ENCODE data around the gene GPX4. TPM values are rescaled to one million over a fixed set of nuclear protein-coding genes. Genes with fewer than 3 reads are reported as not detected.
A peak's percentile ranks its signal among the peaks of the same experiment; 100 is the strongest.

The GPX4 gene
- total RNA-seq, 1 donor from 2014 or later = 345 TPM

DNA sequence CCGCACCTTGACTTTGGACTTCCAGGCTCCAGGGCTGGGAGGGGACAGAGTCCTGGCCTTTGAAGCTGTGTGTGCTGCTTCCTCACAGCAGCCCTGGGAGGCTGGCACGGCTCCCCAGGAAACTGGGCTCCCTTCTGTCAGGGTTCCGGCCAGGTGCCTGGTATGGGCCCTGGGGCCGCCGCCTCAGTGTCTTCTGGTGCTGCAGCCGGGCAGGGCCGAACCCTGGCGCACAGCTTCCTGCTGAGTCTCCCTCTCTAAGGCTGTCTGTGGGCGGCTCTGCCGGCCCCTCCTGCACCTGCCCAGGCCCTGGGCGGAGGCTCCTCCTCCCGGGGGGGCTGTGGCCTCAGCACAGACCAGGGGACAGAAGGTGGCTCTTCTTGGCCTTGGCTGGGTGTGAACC, 32.4 kb downstream of the GPX4 start:
- DNase-seq (no peak), ATAC-seq (ENCODE audit: poor library complexity) (no peak)

GRCh38 chr19:1136621-1137317, 33.0 kb downstream of the GPX4 start:
- no peak for ATAC-seq (ENCODE audit: poor library complexity)
- intact Hi-C loops (cut with DNase I) = no loop called here
- no peak for DNase-seq

More for the DNA sequence above, 32.4 kb downstream of the GPX4 start:
- intact Hi-C loops (cut with DNase I) = no loop called here

DNA sequence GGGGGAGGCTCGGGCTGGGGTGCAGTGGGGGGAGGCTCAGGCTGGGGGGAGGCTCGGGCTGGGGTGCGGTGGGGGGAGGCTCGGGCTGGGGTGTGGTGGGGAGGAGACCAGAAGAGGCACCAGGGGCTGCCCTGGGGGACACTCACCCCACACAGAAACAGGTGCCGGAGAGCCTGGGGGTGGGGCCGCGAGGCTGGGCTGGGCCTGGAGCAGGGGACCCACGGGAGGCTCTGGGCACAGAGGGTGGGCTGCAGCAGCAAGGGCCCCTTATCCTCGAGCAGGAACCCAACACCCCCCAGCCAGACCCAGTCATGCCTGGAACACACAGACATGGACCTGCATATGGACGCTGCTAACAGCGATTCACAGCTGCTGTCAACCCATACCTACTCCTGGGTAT, 34.3 kb downstream of the GPX4 start:
- DNase-seq = no peak
- ATAC-seq (ENCODE audit: poor library complexity) = no peak
- intact Hi-C loops (cut with DNase I) = no loop called here

GRCh38 chr19:1139126-1139525, 35.3 kb downstream of the GPX4 start:
- intact Hi-C loops (cut with DNase I) = no loop called here
- no peak for ATAC-seq (ENCODE audit: poor library complexity)
- DNase-seq = no peak

DNA sequence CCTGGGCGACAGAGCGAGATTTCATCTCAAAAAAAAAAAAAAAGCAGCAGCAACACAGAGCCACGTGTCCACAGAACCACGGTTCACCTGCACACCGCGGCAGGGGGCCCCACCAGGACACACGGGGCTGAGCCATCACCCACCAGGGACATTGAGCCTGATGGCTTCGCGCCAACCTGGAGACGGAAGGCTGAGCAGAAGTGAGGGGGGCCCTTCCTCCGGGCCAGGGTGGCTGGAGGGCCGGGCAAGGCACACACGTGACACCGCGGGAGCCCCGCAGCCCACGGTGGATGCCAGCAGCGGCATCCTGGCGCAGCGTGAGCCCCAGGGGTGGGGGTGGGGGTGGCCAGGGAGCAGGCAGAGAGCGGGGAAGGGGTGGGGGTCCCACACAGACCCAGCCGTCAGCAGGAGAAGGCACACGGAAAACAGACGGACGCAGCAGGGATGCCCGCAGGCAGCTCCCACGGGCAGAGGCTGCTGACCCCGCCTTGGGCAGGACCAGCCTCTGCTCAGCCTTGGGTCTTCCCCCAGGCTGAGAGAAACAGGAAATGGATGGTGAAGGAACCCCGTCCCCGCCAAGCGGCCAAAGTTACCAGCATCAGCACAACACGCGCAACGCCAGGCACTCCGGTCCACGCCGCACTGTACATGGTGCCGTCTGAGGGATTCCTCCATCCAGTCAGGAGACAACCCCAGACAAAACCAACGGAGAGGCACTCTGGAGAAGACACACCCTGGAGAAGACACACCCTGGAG, 36.7 kb downstream of the GPX4 start:
- no peak for ATAC-seq (ENCODE audit: poor library complexity)
- no peak for DNase-seq
- intact Hi-C loops (cut with DNase I) = no loop called here

DNA sequence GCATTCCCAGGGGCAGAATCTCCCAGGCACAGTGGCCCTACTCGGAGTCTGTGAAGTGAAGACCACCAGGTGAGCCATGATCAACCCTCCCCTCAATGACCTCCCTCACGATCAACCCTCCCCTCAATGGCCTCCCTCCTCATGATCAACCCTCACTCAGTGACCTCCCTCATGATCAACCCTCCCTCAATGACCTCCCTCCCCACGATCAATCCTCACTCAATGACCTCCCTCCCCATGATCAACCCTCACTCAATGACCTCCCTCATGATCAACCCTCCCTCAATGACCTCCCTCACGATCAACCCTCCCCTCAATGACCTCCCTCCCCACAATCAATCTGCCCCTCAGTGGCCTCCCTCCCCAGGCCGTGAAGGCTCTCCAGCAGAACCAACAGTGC, 38.1 kb downstream of the GPX4 start:
- ATAC-seq (ENCODE audit: poor library complexity) (peak; percentile 36), DNase-seq (no peak)
- intact Hi-C loops (cut with DNase I) = no loop called here

- ATAC-seq (ENCODE audit: poor library complexity) = no peak
- intact Hi-C loops (cut with DNase I) = no loop called here
- no peak for DNase-seq
These were observed 40.1 kb downstream of the GPX4 start for GRCh38 chr19:1143828-1144399.

DNA sequence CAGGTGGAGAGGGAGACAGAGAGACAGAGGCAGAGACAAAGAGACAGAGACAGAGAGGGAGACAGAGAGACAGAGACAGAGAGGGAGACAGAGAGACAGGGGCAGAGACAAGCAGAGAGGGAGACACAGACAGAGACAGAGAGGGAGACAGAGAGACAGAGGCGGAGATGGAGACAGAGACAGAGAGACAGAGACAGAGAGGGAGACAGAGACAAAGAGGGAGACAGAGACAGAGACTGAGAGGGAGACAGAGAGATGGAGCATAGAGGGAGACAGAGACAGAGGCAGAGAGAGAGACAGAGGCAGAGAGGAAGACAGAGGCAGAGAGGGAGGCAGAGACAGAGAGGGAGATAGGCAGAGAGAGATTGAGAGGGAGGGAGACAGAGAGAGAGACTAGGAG, 40.9 kb downstream of the GPX4 start:
- ATAC-seq (ENCODE audit: poor library complexity) (no peak), DNase-seq (no peak)
- intact Hi-C loops (cut with DNase I) = no loop called here

DNA sequence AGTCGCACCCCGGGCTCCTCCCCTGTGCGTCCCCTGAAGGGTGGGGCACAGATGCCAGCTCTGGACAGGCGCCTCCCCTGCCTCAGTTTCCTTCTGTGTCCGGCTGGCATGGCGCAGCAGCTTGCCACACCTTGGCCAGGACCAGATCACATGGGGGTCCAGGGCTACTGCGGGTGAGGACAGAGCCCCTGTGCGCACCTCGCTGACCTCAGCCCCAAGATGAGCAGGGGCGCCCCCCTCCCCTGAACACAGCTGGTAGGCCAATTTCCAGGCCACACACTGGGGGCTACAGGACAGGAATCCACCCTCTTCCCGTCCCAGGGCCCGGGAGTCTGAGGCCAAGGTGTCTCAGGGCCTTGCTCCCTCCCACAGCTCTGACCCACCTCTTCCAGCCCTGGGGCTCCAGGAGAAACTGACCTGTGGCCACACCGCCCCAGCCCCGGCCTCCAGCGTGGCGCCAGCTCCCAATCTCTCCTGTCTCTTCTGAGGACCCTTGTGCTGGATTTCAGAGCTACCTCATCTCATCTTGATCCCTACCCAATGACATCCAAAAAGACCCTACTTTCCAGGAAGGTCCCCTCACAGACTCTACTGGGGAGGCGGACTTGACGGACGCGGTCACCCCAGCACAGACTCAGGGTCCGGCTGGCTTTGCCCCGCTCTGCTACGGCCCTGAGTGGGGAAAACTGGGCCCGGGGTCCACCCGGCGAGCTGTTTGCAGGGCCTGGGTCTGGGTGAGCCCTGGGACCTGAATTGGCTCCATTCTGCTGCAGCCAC, 42.0 kb downstream of the GPX4 start:
- ATAC-seq (ENCODE audit: poor library complexity) (no peak), DNase-seq (no peak)
- intact Hi-C loops (cut with DNase I) = no loop called here

- DNase-seq (no peak), ATAC-seq (ENCODE audit: poor library complexity) (no peak)
- intact Hi-C loops (cut with DNase I) = no loop called here
These were observed 42.6 kb downstream of the GPX4 start for GRCh38 chr19:1146412-1146699.

DNA sequence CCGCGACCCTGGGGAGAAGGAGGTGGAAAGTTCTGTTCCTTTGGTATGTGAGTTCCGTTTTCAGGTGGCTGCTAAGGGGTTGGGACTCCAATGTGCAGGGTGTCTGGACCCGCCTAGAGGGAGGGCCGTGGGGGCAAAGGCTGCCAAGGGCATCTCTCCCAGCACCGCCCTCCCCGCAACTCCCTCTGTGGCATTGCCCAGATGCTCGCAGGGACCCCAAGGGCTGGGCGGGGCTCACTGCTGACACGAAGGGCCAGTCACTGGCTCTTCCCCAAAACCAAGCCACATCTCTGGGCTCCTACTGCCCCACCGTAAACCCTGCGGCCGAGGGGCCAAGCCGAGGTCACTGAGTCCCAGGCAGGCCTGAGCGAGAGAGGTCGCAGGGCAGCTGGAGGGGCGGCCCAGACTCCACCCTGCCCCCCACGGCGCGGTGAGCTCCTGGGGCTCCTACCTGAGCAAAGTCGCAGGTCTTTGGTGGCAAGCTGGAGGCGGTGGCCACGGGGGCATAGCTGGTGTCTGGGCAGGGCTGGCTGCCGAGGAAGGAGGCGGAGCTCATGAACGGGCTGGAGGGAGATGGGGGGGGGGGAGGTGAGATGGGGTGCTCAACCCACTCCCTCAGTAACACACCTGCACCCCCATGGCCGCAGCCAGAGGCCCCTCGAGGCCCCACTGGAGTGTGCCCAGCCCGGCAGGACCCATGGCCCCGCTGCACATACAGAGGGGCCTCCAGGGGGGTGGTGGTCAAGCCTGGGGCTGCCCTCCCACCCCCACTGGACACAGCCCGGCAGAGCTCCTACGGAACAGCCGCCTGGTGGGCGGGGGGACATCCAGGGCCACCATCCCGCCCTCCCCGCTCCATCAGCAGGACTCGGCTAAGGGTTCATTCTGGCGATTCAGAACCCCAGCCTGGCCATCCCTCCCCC, 43.3 kb downstream of the GPX4 start:
- intact Hi-C loops (cut with DNase I) = no loop called here
- DNase-seq (no peak), ATAC-seq (ENCODE audit: poor library complexity) (no peak)

DNA sequence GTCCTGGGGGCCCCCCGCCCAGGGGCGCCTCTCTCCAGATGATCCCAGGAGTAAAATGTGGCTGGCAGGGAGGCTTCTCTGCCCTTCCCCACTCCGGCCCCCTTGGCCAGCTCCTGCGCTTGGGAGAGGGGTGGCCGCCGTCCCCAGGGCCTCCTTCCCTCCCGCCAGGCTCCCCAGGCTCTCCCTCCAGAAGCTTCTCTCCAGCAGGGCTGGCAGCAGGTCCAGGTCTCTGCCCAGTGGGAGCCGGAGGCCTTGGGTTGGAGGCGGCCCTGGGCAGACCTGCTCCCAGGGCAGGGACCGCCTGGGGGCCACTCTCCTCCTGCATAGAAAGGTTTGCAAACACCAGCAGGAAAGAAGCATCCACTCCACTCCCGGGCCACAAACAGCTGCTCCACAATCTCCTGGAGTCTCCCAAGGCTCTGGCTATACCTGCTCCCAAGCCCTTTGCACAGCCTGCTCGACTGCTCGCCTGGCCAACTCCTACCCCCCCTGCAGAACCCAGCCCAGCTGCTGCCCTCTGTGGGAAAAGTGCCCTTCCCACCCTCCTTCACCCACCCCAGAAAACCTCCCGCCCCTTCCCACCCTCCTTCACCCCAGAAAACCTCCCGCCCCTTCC, 44.2 kb downstream of the GPX4 start:
- DNase-seq (no peak), ATAC-seq (ENCODE audit: poor library complexity) (no peak)
- intact Hi-C loops (cut with DNase I) = no loop called here

DNA sequence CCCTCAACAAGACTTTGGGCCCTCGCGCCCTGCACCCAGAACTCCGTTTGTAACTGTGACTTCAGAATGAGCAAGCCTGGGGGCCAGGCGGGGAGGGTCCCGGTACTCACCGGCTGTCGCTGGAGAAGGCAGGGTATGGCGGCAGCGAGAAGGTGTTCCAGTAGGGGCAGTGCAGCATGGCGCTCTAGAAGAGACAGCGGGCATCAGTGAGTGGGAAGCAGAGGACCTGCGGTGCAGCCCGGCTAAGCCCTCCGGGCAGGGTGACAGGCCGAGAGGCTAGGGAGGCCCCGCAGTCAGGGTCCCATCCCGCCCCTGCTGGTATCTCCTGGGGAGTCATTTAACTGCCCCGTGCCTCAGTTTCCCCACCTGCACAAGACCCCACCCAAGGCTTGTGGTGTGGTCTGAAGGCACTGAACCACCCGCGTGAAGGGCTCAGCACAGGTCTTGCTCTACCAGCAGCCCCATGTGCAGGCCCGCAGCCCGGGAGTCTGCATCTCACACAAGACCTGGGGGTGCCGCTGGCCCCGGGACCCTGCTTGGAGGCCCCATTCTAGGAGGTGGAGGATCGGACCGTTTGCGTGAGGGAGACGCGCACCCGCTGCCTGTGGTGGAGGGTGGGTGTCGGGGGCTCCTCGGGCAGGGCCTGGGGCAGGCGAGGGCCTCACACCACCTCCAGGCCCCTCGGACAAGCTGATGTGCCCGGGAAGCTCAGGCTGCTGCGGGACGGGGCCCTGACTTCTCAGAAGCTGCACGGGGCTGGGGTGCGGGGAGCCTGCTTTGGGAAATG, 45.7 kb downstream of the GPX4 start:
- intact Hi-C loops (cut with DNase I) = no loop called here
- DNase-seq = no peak
- no peak for ATAC-seq (ENCODE audit: poor library complexity)

- ATAC-seq (ENCODE audit: poor library complexity) (no peak), DNase-seq (no peak)
- intact Hi-C loops (cut with DNase I) = no loop called here
These were observed 46.7 kb downstream of the GPX4 start for GRCh38 chr19:1150333-1151036.

GRCh38 chr19:1151037-1151724, 47.4 kb downstream of the GPX4 start:
- DNase-seq (no peak), ATAC-seq (ENCODE audit: poor library complexity) (no peak)
- intact Hi-C loops (cut with DNase I) = no loop called here

DNA sequence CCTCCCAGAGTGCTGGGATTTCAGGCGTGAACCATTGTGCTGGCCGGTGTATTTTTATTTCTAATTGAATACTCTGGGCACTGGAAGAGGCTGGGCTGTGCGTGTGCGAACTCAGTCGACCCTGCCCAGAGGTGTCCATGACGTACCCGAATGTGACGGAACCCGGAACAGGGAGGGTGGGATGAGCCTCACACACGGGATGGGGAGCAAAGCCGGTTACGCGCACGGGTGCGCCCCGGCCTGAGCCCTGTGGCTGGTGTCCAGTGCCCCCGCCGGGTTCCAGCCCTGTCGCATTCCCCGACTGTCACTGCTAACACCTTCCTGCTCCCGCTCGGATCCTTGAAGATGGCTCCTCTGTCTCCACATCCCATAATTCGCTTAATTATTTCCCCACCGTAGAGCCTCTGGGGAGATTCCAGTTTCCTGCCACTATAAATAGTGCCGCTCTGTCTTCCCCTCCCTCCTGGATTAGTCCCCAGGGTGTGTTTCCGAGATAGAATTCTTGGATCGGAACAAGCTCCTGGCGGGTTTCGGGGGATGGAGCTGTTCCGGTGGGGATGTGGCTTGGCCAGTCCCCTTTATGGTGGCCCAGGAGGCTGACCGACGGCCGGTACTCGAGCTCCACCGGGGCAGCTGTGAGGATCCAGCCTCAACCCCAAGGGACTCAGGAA, 48.3 kb downstream of the GPX4 start:
- peak; percentile 32 for ATAC-seq (ENCODE audit: poor library complexity)
- DNase-seq = no peak
- intact Hi-C loops (cut with DNase I) = no loop called here
